SHP77 treated with DMSO at 0.1 percent for 48 hours (cell line): ENCODE measurements around the gene OR2Y1.
"Not testable (repeated sequence)": the region's sequence is repeated elsewhere in the genome, so short reads cannot be mapped to it uniquely, and the experiment has no call there.

ENCODE experiments used
- DNase-seq: peaks from one replicate; lab custom pipeline; 2025; lab: John Stamatoyannopoulos, UW

The OR2Y1 gene

GRCh38 chr5:180739958-180740357 is at the start of gene OR2Y1:
TSS of gene OR2Y1 (minus strand) at chr5:180740058. CDS start at chr5:180740058, 0 bp downstream.
- no peak for DNase-seq

- DNase-seq = not testable (repeated sequence)
Measured at GRCh38 chr5:180788651-180789410, 49.0 kb upstream of the OR2Y1 start.

- DNase-seq = no peak
Measured at GRCh38 chr5:180787711-180788431, 48.0 kb upstream of the OR2Y1 start.

- DNase-seq = no peak
Measured at GRCh38 chr5:180786531-180787398, 46.9 kb upstream of the OR2Y1 start.

- no peak for DNase-seq
Measured at GRCh38 chr5:180785794-180786221, 46.0 kb upstream of the OR2Y1 start.

- DNase-seq = no peak
Measured at GRCh38 chr5:180785121-180785781, 45.4 kb upstream of the OR2Y1 start.

- no peak for DNase-seq
Measured at GRCh38 chr5:180784497-180785097, 44.7 kb upstream of the OR2Y1 start.

- no peak for DNase-seq
Measured at GRCh38 chr5:180783340-180784052, 43.6 kb upstream of the OR2Y1 start.

GRCh38 chr5:180782748-180783147 is 42.9 kb upstream of the OR2Y1 start:
- DNase-seq = no peak

GRCh38 chr5:180781900-180782326 is 42.1 kb upstream of the OR2Y1 start:
- DNase-seq = not testable (repeated sequence)

GRCh38 chr5:180779985-180780610 is 40.2 kb upstream of the OR2Y1 start:
- no peak for DNase-seq

- no peak for DNase-seq
Measured at GRCh38 chr5:180777475-180777874, 37.6 kb upstream of the OR2Y1 start.

- DNase-seq = no peak
Measured at GRCh38 chr5:180776376-180776775, 36.5 kb upstream of the OR2Y1 start.

GRCh38 chr5:180775624-180776023 is 35.8 kb upstream of the OR2Y1 start:
- DNase-seq = no peak

- no peak for DNase-seq
Measured at GRCh38 chr5:180771839-180772238, 32.0 kb upstream of the OR2Y1 start.

- DNase-seq = no peak
Measured at GRCh38 chr5:180769821-180770220, 30.0 kb upstream of the OR2Y1 start.

- DNase-seq = no peak
Measured at GRCh38 chr5:180755601-180756000, 15.7 kb upstream of the OR2Y1 start.

GRCh38 chr5:180744253-180744652 is 4.4 kb upstream of the OR2Y1 start:
- no peak for DNase-seq

GRCh38 chr5:180742727-180743126 is 2.9 kb upstream of the OR2Y1 start:
- no peak for DNase-seq

- DNase-seq = not testable (repeated sequence)
Measured at GRCh38 chr5:180740953-180741352, 1.1 kb upstream of the OR2Y1 start.
